ENCODE results near the gene GKN2. TPM values are rescaled to one million over a fixed set of nuclear protein-coding genes. Genes with fewer than 3 reads are reported as not detected.

The GKN2 gene
- total RNA-seq = not detected

- Mint-ChIP-seq H3K9me3 (no peaks in the 10 kb centered on the region), H3K36me3 (no peaks in the 10 kb centered on the region), H3K27me3 (peaks cover 3% of the 10 kb centered on the region), H3K27ac (no peak within 1 kb of the TSS), H3K4me3 (no peak within 1 kb of the TSS), H3K4me1 (peaks cover 2% of the 10 kb centered on the region)
- no peak for DNase-seq
Observed at GRCh38 chr2:68952887-68953521, at the start of gene GKN2. Gene GKN2 (minus strand): TSS chr2:68952893. CDS start chr2:68952861, 32 bp downstream.

- Mint-ChIP-seq H3K27me3 (peaks cover 32% of the 10 kb centered on the region), H3K4me1 (no peaks in the 10 kb centered on the region), H3K27ac (no peak overlapping the region), H3K9me3 (peaks cover 9% of the 10 kb centered on the region), H3K4me3 (no peak overlapping the region), H3K36me3 (peaks cover 2% of the 10 kb centered on the region)
- no peak for DNase-seq
Observed at GRCh38 chr2:69001879-69002278, 49.2 kb upstream of the GKN2 start.

GRCh38 chr2:68997401-68997800 lies 44.7 kb upstream of the GKN2 start:
- Mint-ChIP-seq H3K9me3 (peaks cover 9% of the 10 kb centered on the region), H3K4me3 (no peak overlapping the region), H3K27me3 (peaks cover 22% of the 10 kb centered on the region), H3K36me3 (peaks cover 2% of the 10 kb centered on the region), H3K27ac (no peak overlapping the region), H3K4me1 (no peaks in the 10 kb centered on the region)
- DNase-seq = no peak

GRCh38 chr2:68995916-68996315 lies 43.2 kb upstream of the GKN2 start:
- H3K27ac Mint-ChIP-seq = no peak overlapping the region
- no peak for DNase-seq
- peaks cover 3% of the 10 kb centered on the region for H3K9me3 Mint-ChIP-seq
- no peaks in the 10 kb centered on the region for H3K4me1 Mint-ChIP-seq
- no peaks in the 10 kb centered on the region for H3K36me3 Mint-ChIP-seq
- peaks cover 19% of the 10 kb centered on the region for H3K27me3 Mint-ChIP-seq
- H3K4me3 Mint-ChIP-seq = no peak overlapping the region

GRCh38 chr2:68994864-68995263 lies 42.2 kb upstream of the GKN2 start:
- H3K4me3 Mint-ChIP-seq = no peak overlapping the region
- no peak overlapping the region for H3K27ac Mint-ChIP-seq
- peaks cover 19% of the 10 kb centered on the region for H3K27me3 Mint-ChIP-seq
- DNase-seq = no peak
- H3K4me1 Mint-ChIP-seq = no peaks in the 10 kb centered on the region
- no peaks in the 10 kb centered on the region for H3K36me3 Mint-ChIP-seq
- H3K9me3 Mint-ChIP-seq = no peaks in the 10 kb centered on the region

GRCh38 chr2:68993660-68994059 lies 41.0 kb upstream of the GKN2 start:
- no peak overlapping the region for H3K27ac Mint-ChIP-seq
- H3K27me3 Mint-ChIP-seq = peaks cover 12% of the 10 kb centered on the region
- no peak overlapping the region for H3K4me3 Mint-ChIP-seq

GRCh38 chr2:68992933-68993332 lies 40.2 kb upstream of the GKN2 start:
- H3K36me3 Mint-ChIP-seq = no peaks in the 10 kb centered on the region
- H3K27me3 Mint-ChIP-seq = peaks cover 7% of the 10 kb centered on the region
- no peak overlapping the region for H3K4me3 Mint-ChIP-seq
- H3K4me1 Mint-ChIP-seq = no peaks in the 10 kb centered on the region
- DNase-seq = no peak
- H3K9me3 Mint-ChIP-seq = no peaks in the 10 kb centered on the region
- no peak overlapping the region for H3K27ac Mint-ChIP-seq

More at GRCh38 chr2:68993660-68994059, 41.0 kb upstream of the GKN2 start:
- no peaks in the 10 kb centered on the region for H3K9me3 Mint-ChIP-seq
- H3K4me1 Mint-ChIP-seq = no peaks in the 10 kb centered on the region
- H3K36me3 Mint-ChIP-seq = no peaks in the 10 kb centered on the region
- no peak for DNase-seq

- no peak overlapping the region for H3K27ac Mint-ChIP-seq
- no peaks in the 10 kb centered on the region for H3K36me3 Mint-ChIP-seq
- H3K4me3 Mint-ChIP-seq = no peak overlapping the region
- H3K4me1 Mint-ChIP-seq = no peaks in the 10 kb centered on the region
- DNase-seq = no peak
- H3K9me3 Mint-ChIP-seq = no peaks in the 10 kb centered on the region
- H3K27me3 Mint-ChIP-seq = peaks cover 7% of the 10 kb centered on the region
Observed at GRCh38 chr2:68992341-68992740, 39.6 kb upstream of the GKN2 start.

GRCh38 chr2:68989035-68989434 lies 36.3 kb upstream of the GKN2 start:
- no peak for DNase-seq
- H3K9me3 Mint-ChIP-seq = no peaks in the 10 kb centered on the region

GRCh38 chr2:68987021-68987503 lies 34.4 kb upstream of the GKN2 start:
- DNase-seq = no peak
- Mint-ChIP-seq H3K27me3 (peaks cover 3% of the 10 kb centered on the region), H3K4me1 (no peaks in the 10 kb centered on the region), H3K36me3 (no peaks in the 10 kb centered on the region), H3K4me3 (no peak overlapping the region), H3K9me3 (no peaks in the 10 kb centered on the region), H3K27ac (no peak overlapping the region)

More at GRCh38 chr2:68989035-68989434, 36.3 kb upstream of the GKN2 start:
- Mint-ChIP-seq H3K4me3 (no peak overlapping the region), H3K4me1 (no peaks in the 10 kb centered on the region), H3K36me3 (no peaks in the 10 kb centered on the region), H3K27ac (no peak overlapping the region), H3K27me3 (peaks cover 4% of the 10 kb centered on the region)

- no peak overlapping the region for H3K4me3 Mint-ChIP-seq
- no peak overlapping the region for H3K27ac Mint-ChIP-seq
- no peaks in the 10 kb centered on the region for H3K4me1 Mint-ChIP-seq
- no peak for DNase-seq
- H3K27me3 Mint-ChIP-seq = peaks cover 15% of the 10 kb centered on the region
- no peaks in the 10 kb centered on the region for H3K36me3 Mint-ChIP-seq
- H3K9me3 Mint-ChIP-seq = no peaks in the 10 kb centered on the region
Observed at GRCh38 chr2:68980956-68981355, 28.3 kb upstream of the GKN2 start.

- Mint-ChIP-seq H3K27me3 (peaks cover 26% of the 10 kb centered on the region), H3K27ac (no peak overlapping the region), H3K4me3 (no peak overlapping the region), H3K9me3 (no peaks in the 10 kb centered on the region), H3K4me1 (no peaks in the 10 kb centered on the region), H3K36me3 (no peaks in the 10 kb centered on the region)
- no peak for DNase-seq
Observed at GRCh38 chr2:68978098-68978497, 25.4 kb upstream of the GKN2 start.

GRCh38 chr2:68977453-68977852 lies 24.8 kb upstream of the GKN2 start:
- no peak for DNase-seq
- Mint-ChIP-seq H3K4me1 (no peaks in the 10 kb centered on the region), H3K27ac (no peak overlapping the region), H3K4me3 (no peak overlapping the region), H3K36me3 (no peaks in the 10 kb centered on the region), H3K9me3 (no peaks in the 10 kb centered on the region), H3K27me3 (peaks cover 26% of the 10 kb centered on the region)

GRCh38 chr2:68975844-68976243 lies 23.2 kb upstream of the GKN2 start:
- peaks cover 26% of the 10 kb centered on the region for H3K27me3 Mint-ChIP-seq
- H3K4me1 Mint-ChIP-seq = no peaks in the 10 kb centered on the region
- H3K9me3 Mint-ChIP-seq = no peaks in the 10 kb centered on the region
- H3K36me3 Mint-ChIP-seq = no peaks in the 10 kb centered on the region
- H3K4me3 Mint-ChIP-seq = no peak overlapping the region
- DNase-seq = no peak
- no peak overlapping the region for H3K27ac Mint-ChIP-seq

- no peaks in the 10 kb centered on the region for H3K4me1 Mint-ChIP-seq
- H3K27me3 Mint-ChIP-seq = peaks cover 26% of the 10 kb centered on the region
- no peak for DNase-seq
- no peaks in the 10 kb centered on the region for H3K36me3 Mint-ChIP-seq
- no peak overlapping the region for H3K4me3 Mint-ChIP-seq
- no peak overlapping the region for H3K27ac Mint-ChIP-seq
- H3K9me3 Mint-ChIP-seq = no peaks in the 10 kb centered on the region
Observed at GRCh38 chr2:68974946-68975665, 22.4 kb upstream of the GKN2 start.

GRCh38 chr2:68974251-68974650 lies 21.6 kb upstream of the GKN2 start, which contains the start of gene GKN1:
Gene GKN1 (plus strand): TSS chr2:68974636. CDS start chr2:68974678, 42 bp downstream.
- Mint-ChIP-seq H3K27ac (no peak within 1 kb of the TSS), H3K9me3 (no peaks in the 10 kb centered on the region), H3K36me3 (no peaks in the 10 kb centered on the region), H3K27me3 (peaks cover 20% of the 10 kb centered on the region), H3K4me3 (no peak within 1 kb of the TSS), H3K4me1 (no peaks in the 10 kb centered on the region)
- DNase-seq = no peak
